ENCODE data around the gene PAEP.
"Not testable (repeated sequence)": the region's sequence is repeated elsewhere in the genome, so short reads cannot be mapped to it uniquely, and the experiment has no call there.

DNA sequence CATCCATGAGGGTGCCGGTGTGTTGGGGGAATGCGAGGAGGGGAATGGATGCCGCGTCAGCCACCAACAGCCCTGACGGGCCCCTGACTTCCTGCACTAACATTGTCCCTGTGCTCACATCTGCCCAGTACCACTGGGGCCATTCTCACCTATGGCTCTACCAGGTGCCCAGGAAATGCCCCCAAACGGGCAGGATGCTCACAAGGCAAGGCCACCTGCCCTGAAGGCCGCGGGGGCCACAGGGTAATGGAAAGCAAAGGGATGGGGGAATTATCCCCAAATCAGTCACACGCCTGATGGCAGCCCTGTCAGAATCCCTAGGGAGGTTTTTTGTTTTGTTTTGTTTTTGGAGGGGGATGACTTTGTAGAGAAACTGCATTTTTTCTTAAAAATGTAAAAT is 47.6 kb upstream of the PAEP start:
- TF ChIP-seq, protein P1, sequence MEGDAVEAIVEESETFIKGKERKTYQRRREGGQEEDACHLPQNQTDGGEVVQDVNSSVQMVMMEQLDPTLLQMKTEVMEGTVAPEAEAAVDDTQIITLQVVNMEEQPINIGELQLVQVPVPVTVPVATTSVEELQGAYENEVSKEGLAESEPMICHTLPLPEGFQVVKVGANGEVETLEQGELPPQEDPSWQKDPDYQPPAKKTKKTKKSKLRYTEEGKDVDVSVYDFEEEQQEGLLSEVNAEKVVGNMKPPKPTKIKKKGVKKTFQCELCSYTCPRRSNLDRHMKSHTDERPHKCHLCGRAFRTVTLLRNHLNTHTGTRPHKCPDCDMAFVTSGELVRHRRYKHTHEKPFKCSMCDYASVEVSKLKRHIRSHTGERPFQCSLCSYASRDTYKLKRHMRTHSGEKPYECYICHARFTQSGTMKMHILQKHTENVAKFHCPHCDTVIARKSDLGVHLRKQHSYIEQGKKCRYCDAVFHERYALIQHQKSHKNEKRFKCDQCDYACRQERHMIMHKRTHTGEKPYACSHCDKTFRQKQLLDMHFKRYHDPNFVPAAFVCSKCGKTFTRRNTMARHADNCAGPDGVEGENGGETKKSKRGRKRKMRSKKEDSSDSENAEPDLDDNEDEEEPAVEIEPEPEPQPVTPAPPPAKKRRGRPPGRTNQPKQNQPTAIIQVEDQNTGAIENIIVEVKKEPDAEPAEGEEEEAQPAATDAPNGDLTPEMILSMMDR (IDR thresholded peaks at IDR 0.05) = not testable (repeated sequence)
- not testable (repeated sequence) for TF ChIP-seq POLR2A, EP300, POLR2AphosphoS5 (IDR thresholded peaks at IDR 0.05)
